Aorta (tissue), 5 donors: ENCODE results near the gene TTLL11. TPM values are rescaled to one million over a fixed set of nuclear protein-coding genes. Genes with fewer than 3 reads are reported as not detected.

ENCODE experiments used
- ATAC-seq: fragments of 200-7000 bp; cut with Tn5 transposase; one replicate; pipeline ENCODE4 v1.9.1; 2022; ENCODE audit warnings: moderate library complexity; ENCODE audit not compliant: low FRiP score
- DNase-seq, 2 donors: peaks; one replicate each; pipeline ENCODE4 v3.0.0-alpha.2; 2020
- H3K27ac ChIP-seq, 2 donors: one replicate each; pipeline ENCODE4 v1.5.1; 2013; ENCODE audit warnings: low read length in 2 of 2, mild to moderate bottlenecking in 2 of 2, moderate library complexity in 2 of 2, control low read depth in 1 of 2, inconsistent platforms in 1 of 2, low read depth in 1 of 2
- H3K27me3 ChIP-seq, 2 donors: one replicate each; pipeline ENCODE4 v1.6.1; 2013; ENCODE audit warnings: control low read depth in 1 of 2, low read length in 1 of 2, mild to moderate bottlenecking in 1 of 2, moderate library complexity in 1 of 2; ENCODE audit not compliant: insufficient read depth in 2 of 2, control insufficient read depth in 1 of 2
- H3K36me3 ChIP-seq, 2 donors: one replicate each; pipeline ENCODE4 v1.6.1; 2013; ENCODE audit warnings: control low read depth in 1 of 2, low read length in 1 of 2, mild to moderate bottlenecking in 1 of 2; ENCODE audit not compliant: insufficient read depth in 2 of 2, control insufficient read depth in 1 of 2
- H3K4me1 ChIP-seq, 2 donors: one replicate each; pipeline ENCODE4 v1.6.1; 2013; ENCODE audit warnings: low read length in 2 of 2, control low read depth in 1 of 2, mild to moderate bottlenecking in 1 of 2, moderate library complexity in 1 of 2; ENCODE audit not compliant: insufficient read depth in 2 of 2, control insufficient read depth in 1 of 2
- H3K4me3 ChIP-seq, 2 donors: one replicate each; pipeline ENCODE4 v1.5.1; 2013; ENCODE audit warnings: low read length in 2 of 2, control low read depth in 1 of 2, mild to moderate bottlenecking in 1 of 2
- H3K9me3 ChIP-seq: one replicate; pipeline ENCODE4 v1.6.1; 2013; ENCODE audit warnings: mild to moderate bottlenecking, low read length; ENCODE audit not compliant: control insufficient read depth
- WGBS, 2 donors: extraction: QIAGEN DNeasy Blood & Tissue Kit; methylation state at CpG; one replicate each; pipeline ENCODE4 v1.1.7; 2013; 5-methylcytosine and 5-hydroxymethylcytosine counted together
- intact Hi-C, 2 donors: fragments of 100-400 bp; cut with DNase I; formaldehyde crosslinking; loops; one replicate each; pipeline versions ENCODE4 v1.14.2 to v1.15.0; 2022
- polyA plus RNA-seq, 2 donors: library from polyadenylated mRNA; stranded (reverse); fragments of 200-250 nt; gene quantifications; one replicate each; pipeline ENCODE4 v1.2.3, GENCODE V29; 2013
- total RNA-seq, 2 donors: library from RNA; stranded (reverse); fragmentation: NEBNext Ultra II Directional; extraction: Animal tissue kit (Norgen Biotek cat#: 25700); gene quantifications; one replicate each; pipeline ENCODE4 v1.2.1, GENCODE V29; 2021
- donor health status: healthy with polysubstance abuse.
- donor health status: Bipolar disorder and iron deficiency.
- donor health status: DM: no; HTN: no; CAD: no.
- donor health status: DM: no; HTN: no; CAD: no.
- donor health status: DM: yes; HTN: yes; CAD: no.

The TTLL11 gene
- total and polyA plus RNA-seq, 4 donors, result 7.7 to 31.4 (median 18.3) TPM

DNA sequence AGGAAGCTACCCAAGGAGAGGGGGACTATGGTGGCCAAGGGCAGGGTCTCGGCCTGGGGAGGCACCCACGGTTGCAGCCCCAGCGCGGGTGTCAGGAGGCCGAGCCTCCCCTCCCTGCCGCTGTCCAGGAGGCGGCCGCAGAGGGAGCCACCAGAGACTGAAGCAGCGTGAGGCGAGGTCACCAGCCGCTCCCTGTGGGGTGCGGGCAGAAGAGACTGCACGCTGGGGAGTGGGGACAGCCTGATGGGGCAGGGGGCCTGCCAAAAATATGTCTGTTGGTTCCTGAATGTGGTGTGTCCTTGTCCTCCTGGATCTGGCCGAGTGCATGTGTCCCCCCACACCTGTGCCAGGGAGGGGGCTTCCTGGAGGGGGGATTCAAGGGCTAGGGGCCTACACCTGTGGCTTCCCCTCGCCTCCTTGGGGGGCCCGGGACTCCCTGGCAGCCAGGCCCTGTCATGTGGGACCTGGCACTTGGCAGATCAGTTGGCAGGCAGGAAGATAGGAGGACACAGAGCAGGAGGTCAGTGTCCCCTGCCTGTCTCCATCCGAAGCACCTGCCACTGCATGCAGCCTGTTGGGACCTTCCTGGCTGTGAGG is 310.5 kb downstream of the TTLL11 start:
- Histone ChIP-seq H3K27ac (no peak overlapping the region), H3K36me3 (peaks cover 0 to 16% of the 10 kb centered on the region in 2 donors), H3K4me3 (no peak overlapping the region), H3K4me1 (no peaks in the 10 kb centered on the region), H3K27me3 (no peaks in the 10 kb centered on the region), H3K9me3 (no peaks in the 10 kb centered on the region)
- DNase-seq (no peak), ATAC-seq (no peak)
- 92% methylated on average over 17 of the region's 17 CpGs for WGBS, 2 donors
- intact Hi-C loops, result no loop called here

GRCh38 chr9:121781701-121782464 is 311.2 kb downstream of the TTLL11 start:
- DNase-seq, result no peak
- 89 to 92% methylated on average over 17 of the region's 17 CpGs for WGBS, 2 donors
- Histone ChIP-seq H3K27ac (no peak overlapping the region), H3K4me3 (no peak overlapping the region), H3K4me1 (no peaks in the 10 kb centered on the region), H3K36me3 (peaks cover 0 to 16% of the 10 kb centered on the region in 2 donors), H3K9me3 (no peaks in the 10 kb centered on the region), H3K27me3 (no peaks in the 10 kb centered on the region)
- ATAC-seq, result no peak
- intact Hi-C loops, result no loop called here

DNA sequence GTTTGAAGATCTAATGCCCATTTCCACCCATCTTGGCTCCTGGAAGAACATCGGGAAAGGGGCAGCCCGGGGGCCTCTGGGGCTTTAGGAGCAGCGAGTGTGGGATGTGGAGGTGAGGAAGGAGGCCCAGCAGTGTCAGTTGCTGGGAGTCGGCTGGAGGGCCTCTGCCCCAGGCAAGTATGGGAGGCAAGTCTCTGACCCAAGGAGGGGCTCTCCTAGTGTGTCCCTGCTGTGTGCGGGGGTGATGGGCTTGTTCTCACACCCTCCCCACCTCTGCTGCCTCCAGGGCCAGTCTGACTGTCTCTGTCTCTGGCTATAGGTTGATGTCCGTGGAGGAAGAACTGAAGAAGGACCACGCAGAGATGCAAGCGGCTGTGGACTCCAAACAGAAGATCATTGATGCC is 312.0 kb downstream of the TTLL11 start:
- WGBS, 2 donors, result 86 to 89% methylated on average over 8 of the region's 8 CpGs
- Histone ChIP-seq H3K4me1 (no peaks in the 10 kb centered on the region), H3K36me3 (peaks cover 0 to 18% of the 10 kb centered on the region in 2 donors), H3K9me3 (no peaks in the 10 kb centered on the region), H3K27me3 (no peaks in the 10 kb centered on the region), H3K27ac (no peak overlapping the region), H3K4me3 (no peak overlapping the region)
- intact Hi-C loops, result no loop called here
- ATAC-seq (no peak), DNase-seq (no peak)

- H3K4me3 ChIP-seq, result no peak overlapping the region
- H3K27me3 ChIP-seq, result no peaks in the 10 kb centered on the region
- H3K36me3 ChIP-seq, result peaks cover 0 to 20% of the 10 kb centered on the region in 2 donors
- H3K9me3 ChIP-seq, result no peaks in the 10 kb centered on the region
- WGBS, 2 donors, result 84 to 85% methylated on average over 17 of the region's 17 CpGs
- intact Hi-C loops, result no loop called here
- H3K4me1 ChIP-seq, result no peaks in the 10 kb centered on the region
- ATAC-seq (no peak), DNase-seq (no peak)
- H3K27ac ChIP-seq, result no peak overlapping the region
These were observed 312.7 kb downstream of the TTLL11 start for GRCh38 chr9:121780177-121781040.

DNA sequence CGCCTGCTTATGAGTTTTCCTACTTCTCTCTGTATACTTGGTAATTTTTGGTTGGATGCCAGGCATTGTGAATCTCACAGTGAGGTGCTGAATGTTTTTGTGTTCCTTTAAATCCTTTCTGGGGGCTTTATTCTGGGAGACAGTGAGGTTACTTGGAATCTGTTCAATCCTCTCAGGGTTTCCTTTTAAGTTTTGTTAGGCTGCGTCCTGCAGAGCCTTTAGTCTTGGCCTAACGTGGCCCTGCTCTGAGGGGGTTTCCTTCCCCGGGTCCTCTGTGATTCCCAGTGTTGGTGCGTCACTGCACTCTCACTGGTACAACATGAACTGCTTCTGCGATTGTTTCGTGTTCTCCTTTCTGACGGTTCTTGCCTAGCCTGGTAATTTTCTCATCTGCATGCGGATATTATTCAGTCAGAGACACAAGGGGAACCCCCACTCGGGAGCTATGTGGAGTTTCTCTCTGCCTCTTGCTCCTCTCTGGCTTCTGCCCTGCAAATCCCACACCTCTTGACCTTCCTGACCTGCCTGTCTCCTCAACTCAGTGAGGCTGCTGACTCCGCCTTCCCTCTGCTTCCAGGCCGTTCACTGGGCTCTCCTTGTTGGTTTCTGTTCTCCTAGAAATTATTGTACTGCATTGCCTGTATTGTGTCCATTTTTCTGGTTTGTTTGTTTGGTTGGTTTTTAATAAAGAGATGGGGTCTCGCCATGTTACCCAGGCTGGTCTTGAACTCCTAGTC is 313.6 kb downstream of the TTLL11 start:
- WGBS, 2 donors, result 74 to 78% methylated on average over 13 of the region's 13 CpGs
- ATAC-seq (no peak), DNase-seq (no peak)
- H3K27ac ChIP-seq, result no peak overlapping the region
- no peaks in the 10 kb centered on the region for H3K9me3 ChIP-seq
- peaks cover 0 to 22% of the 10 kb centered on the region in 2 donors for H3K36me3 ChIP-seq
- H3K27me3 ChIP-seq, result no peaks in the 10 kb centered on the region
- H3K4me3 ChIP-seq, result no peak overlapping the region
- intact Hi-C loops, result loop anchor here in 1 of 2 donors (5.0 kb wide), 1 partner anchor 83 kb away; no protein-coding TSS in a partner anchor
- no peaks in the 10 kb centered on the region for H3K4me1 ChIP-seq

DNA sequence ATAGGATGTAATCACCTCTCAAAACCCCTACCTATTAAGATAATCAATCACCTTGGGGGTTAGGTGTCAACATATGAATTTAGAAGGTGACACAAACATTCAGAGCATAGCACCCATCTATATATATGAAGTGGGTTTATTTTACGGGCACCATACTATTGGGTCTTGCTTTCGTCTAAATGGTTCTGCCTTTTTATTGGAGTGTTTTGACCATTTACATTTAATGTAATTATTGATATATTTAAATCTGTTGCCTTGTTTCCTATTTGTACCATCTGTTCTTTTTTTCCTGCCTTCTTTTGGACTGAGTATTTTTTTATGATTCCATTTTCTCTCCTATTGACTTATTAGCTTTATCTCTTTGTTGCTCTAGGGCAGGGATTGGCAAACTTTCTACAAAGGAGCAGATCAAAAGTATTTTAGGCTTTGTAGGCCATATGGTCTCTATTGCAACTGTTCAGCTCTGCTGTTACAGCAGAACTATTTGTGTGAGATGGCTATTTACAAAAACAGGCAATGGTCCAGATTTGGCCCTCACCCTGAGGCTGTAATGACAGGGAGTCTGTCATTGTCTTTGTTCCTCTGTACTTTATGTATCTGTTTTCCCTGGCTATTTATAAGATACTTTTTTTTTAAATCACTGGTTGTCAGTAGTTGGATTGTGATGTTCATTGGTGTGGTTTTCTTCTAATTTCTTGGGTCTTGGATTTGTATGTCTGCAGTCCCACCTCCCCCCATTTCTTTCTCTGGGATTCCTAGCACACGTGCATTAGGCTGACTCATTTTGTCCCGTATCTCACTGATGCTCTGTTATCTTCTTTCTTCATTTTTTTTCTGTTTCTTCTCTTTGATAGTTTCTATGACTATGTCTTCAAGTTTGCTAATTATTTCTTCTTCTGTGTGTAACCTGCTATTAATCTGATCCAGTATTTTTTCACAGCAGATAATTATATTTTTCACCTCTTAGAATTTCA is 314.6 kb downstream of the TTLL11 start:
- no peaks in the 10 kb centered on the region for H3K9me3 ChIP-seq
- intact Hi-C loops, result loop anchor here in 1 of 2 donors (5.0 kb wide), 1 partner anchor 84 kb away; no protein-coding TSS in a partner anchor
- peaks cover 0 to 20% of the 10 kb centered on the region in 2 donors for H3K36me3 ChIP-seq
- no peak for DNase-seq
- no peak for ATAC-seq
- 82 to 85% methylated on average over 4 of the region's 4 CpGs for WGBS, 2 donors
- no peaks in the 10 kb centered on the region for H3K27me3 ChIP-seq
- no peak overlapping the region for H3K27ac ChIP-seq
- no peak overlapping the region for H3K4me3 ChIP-seq
- H3K4me1 ChIP-seq, result no peaks in the 10 kb centered on the region

- DNase-seq (no peak), ATAC-seq (no peak)
- no peaks in the 10 kb centered on the region for H3K4me1 ChIP-seq
- no peaks in the 10 kb centered on the region for H3K27me3 ChIP-seq
- peaks cover 0 to 16% of the 10 kb centered on the region in 2 donors for H3K36me3 ChIP-seq
- no peaks in the 10 kb centered on the region for H3K9me3 ChIP-seq
- intact Hi-C loops, result loop anchor here in 1 of 2 donors (5.0 kb wide), 1 partner anchor 85 kb away; no protein-coding TSS in a partner anchor
- H3K4me3 ChIP-seq, result no peak overlapping the region
- H3K27ac ChIP-seq, result no peak overlapping the region
- 89 to 91% methylated on average over 8 of the region's 8 CpGs for WGBS, 2 donors
These were observed 316.1 kb downstream of the TTLL11 start for GRCh38 chr9:121776739-121777637.
